ENCODE results near the gene GALNT17.
A peak's percentile ranks its signal among the peaks of the same experiment; 100 is the strongest.

The GALNT17 gene

DNA sequence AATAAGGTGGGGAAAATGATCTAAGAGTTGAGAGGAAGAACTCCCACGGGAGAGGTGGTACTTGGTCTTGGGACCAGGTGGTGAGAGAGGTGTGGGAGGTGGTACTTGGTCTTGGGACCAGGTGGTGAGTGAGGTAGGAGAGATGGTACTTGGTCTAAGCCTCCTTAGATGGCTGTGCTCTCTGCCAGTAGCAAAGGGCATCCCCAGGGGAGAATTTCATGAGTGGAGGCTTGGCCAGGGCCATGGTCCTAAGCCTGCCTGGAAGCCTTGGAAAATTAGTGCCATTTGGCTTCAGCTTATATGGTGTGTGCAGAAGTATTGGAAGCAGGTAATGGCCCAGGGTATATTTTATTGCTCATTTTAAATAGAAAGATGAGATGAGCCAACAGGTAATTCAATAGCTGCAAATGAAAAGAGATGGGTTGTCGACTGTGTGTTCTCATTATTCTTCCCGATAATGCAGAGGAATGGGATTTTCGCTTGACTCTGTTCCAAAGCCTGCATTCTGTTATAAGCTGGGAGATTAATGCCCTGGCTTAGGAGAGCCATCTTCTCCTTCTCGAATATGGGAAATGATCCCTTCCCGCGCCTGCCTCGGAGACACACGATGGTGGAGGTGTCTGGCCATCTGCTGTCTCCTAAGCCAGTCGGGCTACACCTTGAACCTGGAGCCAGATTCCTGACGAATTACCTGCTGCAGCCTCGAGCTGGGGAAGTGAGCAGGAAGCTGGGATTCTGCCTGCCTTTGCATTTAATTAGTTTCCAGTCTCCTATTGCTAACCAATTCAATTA is 287.8 kb downstream of the GALNT17 start:
- H3K9ac ChIP-seq = no peak overlapping the region
- no peaks in the 10 kb centered on the region for H3K9me3 ChIP-seq
- no peak for TF ChIP-seq Cebpa-rat (IDR thresholded peaks at IDR 0.05)
- peaks cover 1% of the 10 kb centered on the region for H3K4me1 ChIP-seq
- H4K20me1 ChIP-seq = no peaks in the 10 kb centered on the region
- H3K27me3 ChIP-seq = no peaks in the 10 kb centered on the region
- H3K4me2 ChIP-seq = no peak overlapping the region
- no peaks in the 10 kb centered on the region for H3K36me3 ChIP-seq
- no peak overlapping the region for H3K27ac ChIP-seq
- H3K4me3 ChIP-seq = no peak overlapping the region

- no peaks in the 10 kb centered on the region for H3K36me3 ChIP-seq
- no peaks in the 10 kb centered on the region for H3K27me3 ChIP-seq
- H3K9me3 ChIP-seq = no peaks in the 10 kb centered on the region
- H3K4me1 ChIP-seq = no peaks in the 10 kb centered on the region
- H4K20me1 ChIP-seq = no peaks in the 10 kb centered on the region
- TF ChIP-seq Cebpa-rat (IDR thresholded peaks at IDR 0.05) = no peak
- no peak overlapping the region for H3K4me2 ChIP-seq
- H3K4me3 ChIP-seq = no peak overlapping the region
- H3K27ac ChIP-seq = no peak overlapping the region
- H3K9ac ChIP-seq = no peak overlapping the region
Measured at GRCh38 chr7:71422104-71422503, 290.2 kb downstream of the GALNT17 start.

GRCh38 chr7:71424166-71425035 is 292.5 kb downstream of the GALNT17 start:
- Histone ChIP-seq H3K9me3 (no peaks in the 10 kb centered on the region), H3K36me3 (no peaks in the 10 kb centered on the region), H3K4me3 (no peak overlapping the region), H3K27ac (no peak overlapping the region), H3K4me1 (no peaks in the 10 kb centered on the region), H4K20me1 (no peaks in the 10 kb centered on the region), H3K4me2 (no peak overlapping the region), H3K27me3 (no peaks in the 10 kb centered on the region), H3K9ac (no peak overlapping the region)
- TF ChIP-seq Cebpa-rat (IDR thresholded peaks at IDR 0.05) = no peak

- no peak for TF ChIP-seq Cebpa-rat (IDR thresholded peaks at IDR 0.05)
- Histone ChIP-seq H4K20me1 (no peaks in the 10 kb centered on the region), H3K36me3 (no peaks in the 10 kb centered on the region), H3K9ac (no peak overlapping the region), H3K4me2 (no peak overlapping the region), H3K27ac (no peak overlapping the region), H3K27me3 (no peaks in the 10 kb centered on the region), H3K4me3 (no peak overlapping the region), H3K4me1 (no peaks in the 10 kb centered on the region), H3K9me3 (no peaks in the 10 kb centered on the region)
Measured at GRCh38 chr7:71429083-71429482, 297.1 kb downstream of the GALNT17 start.

DNA sequence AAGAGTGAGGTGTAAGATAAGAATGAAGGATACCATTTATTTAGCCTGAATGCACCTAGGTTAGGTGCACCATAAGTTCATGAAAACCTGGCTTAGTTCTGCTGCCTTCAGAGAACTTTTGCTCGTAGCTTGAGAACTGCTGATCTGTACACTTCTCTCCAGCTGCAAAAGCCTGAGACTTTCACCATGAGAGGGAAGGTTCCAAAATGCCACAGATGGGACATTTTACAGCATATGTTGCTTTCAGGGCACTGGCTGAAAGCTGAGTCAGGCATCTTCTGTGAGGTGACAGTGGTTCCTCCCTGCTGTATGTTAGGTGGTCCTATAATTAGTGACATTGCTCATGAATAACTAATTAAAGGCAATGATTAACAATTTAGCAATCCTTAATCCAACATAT is 298.3 kb downstream of the GALNT17 start:
- Histone ChIP-seq H3K9me3 (no peaks in the 10 kb centered on the region), H3K4me3 (no peak overlapping the region), H3K9ac (no peak overlapping the region), H3K27ac (no peak overlapping the region), H3K36me3 (no peaks in the 10 kb centered on the region), H3K27me3 (no peaks in the 10 kb centered on the region), H4K20me1 (no peaks in the 10 kb centered on the region), H3K4me1 (no peaks in the 10 kb centered on the region), H3K4me2 (no peak overlapping the region)
- TF ChIP-seq Cebpa-rat (IDR thresholded peaks at IDR 0.05) = no peak

- peaks cover 23% of the 10 kb centered on the region for H3K9me3 ChIP-seq
- no peak for TF ChIP-seq Cebpa-rat (IDR thresholded peaks at IDR 0.05)
- no peak overlapping the region for H3K27ac ChIP-seq
- no peaks in the 10 kb centered on the region for H4K20me1 ChIP-seq
- peaks cover 29% of the 10 kb centered on the region for H3K4me1 ChIP-seq
- no peak overlapping the region for H3K4me2 ChIP-seq
- H3K9ac ChIP-seq = no peak overlapping the region
- H3K36me3 ChIP-seq = no peaks in the 10 kb centered on the region
- no peak overlapping the region for H3K4me3 ChIP-seq
- H3K27me3 ChIP-seq = no peaks in the 10 kb centered on the region
Measured at GRCh38 chr7:71439321-71439720, 307.4 kb downstream of the GALNT17 start.

DNA sequence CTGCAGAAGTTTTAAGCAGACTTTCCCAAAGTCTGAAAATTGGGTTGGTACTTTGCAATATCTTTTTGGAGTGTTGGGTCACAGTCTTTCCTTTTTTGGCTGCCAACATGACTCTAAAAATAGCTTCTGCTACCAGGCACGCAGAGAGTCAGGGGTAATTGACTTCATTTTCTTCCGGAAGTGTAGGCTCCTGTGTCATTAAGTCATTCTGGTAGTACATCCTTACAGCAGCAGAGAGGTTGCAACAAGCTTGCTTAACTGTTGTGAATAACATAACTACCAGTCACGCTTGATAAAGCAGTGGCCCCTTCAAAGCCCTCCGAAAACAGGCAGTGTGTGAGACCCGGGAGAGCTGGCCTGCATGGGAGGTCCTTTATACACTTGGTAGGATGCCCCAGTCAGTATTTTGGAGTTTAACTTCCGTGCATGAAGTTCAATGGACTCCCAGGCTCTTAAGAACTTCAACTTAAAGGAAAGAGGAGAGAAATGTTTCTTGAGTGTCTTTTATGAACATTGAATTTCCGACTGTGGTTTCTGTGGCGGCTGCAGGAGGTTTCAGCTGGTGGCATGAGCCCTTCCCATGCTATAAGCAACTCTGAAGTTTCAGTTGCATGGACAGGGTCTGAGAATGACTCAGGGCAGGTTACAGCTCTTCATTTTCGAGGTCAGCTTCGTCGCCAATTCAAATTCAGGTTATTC is 310.7 kb downstream of the GALNT17 start:
- TF ChIP-seq Cebpa-rat (IDR thresholded peaks at IDR 0.05) = peak; percentile 70
- Histone ChIP-seq H3K4me1 (peaks cover 29% of the 10 kb centered on the region), H3K27me3 (no peaks in the 10 kb centered on the region), H3K36me3 (no peaks in the 10 kb centered on the region), H4K20me1 (no peaks in the 10 kb centered on the region), H3K9me3 (peaks cover 7% of the 10 kb centered on the region), H3K9ac (peak overlapping the region; percentile 58; the same call in 1 of the 2 replicates), H3K4me3 (peak overlapping the region; percentile 33; the same call in 1 of the 2 replicates), H3K27ac (peak overlapping the region; percentile 70), H3K4me2 (peak overlapping the region; percentile 87)

DNA sequence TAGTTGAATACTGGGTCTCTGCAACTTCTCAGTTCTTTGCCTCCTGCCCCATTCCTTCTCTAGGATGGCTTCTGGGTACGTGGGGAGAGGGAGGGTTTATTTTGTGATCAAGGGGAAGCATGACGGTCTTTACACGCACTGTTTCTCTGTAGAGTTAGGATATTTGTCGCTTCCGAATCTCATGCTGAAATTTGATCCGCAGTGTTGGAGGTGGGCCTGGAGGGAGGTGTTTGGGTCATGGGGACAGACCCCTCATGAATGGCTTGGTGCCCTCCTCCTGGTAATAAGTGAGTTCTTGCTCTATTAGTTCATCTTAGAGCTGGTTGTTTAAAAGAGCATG is 311.2 kb downstream of the GALNT17 start:
- no peaks in the 10 kb centered on the region for H4K20me1 ChIP-seq
- H3K4me1 ChIP-seq = peaks cover 29% of the 10 kb centered on the region
- peak overlapping the region; percentile 58; the same call in 1 of the 2 replicates for H3K9ac ChIP-seq
- H3K4me3 ChIP-seq = peak overlapping the region; percentile 33; the same call in 1 of the 2 replicates
- peaks cover 2% of the 10 kb centered on the region for H3K9me3 ChIP-seq
- H3K36me3 ChIP-seq = no peaks in the 10 kb centered on the region
- peak overlapping the region; percentile 87 for H3K4me2 ChIP-seq
- no peak for TF ChIP-seq Cebpa-rat (IDR thresholded peaks at IDR 0.05)
- peak overlapping the region; percentile 70 for H3K27ac ChIP-seq
- H3K27me3 ChIP-seq = no peaks in the 10 kb centered on the region

DNA sequence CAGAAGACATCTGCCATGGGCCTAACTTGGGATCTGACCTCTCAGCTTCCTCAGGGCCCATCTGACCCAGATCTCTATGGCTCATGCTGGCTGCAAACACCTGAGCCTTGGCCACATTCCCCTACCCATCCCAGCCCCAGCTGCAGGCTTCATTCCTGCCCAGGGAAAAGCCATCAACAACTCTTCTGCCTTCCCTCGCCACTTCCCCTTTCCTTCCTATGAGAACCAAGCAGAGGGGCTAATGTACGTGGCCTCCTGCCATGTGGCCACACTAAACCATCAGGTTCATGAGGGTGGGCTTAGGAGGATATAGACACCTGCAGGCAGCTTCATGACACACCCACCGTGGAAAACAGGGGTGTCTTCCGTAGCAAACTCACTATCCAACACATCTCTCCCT is 312.2 kb downstream of the GALNT17 start:
- Histone ChIP-seq H3K4me2 (peak overlapping the region; percentile 87), H3K9ac (no peak overlapping the region)

More for the DNA sequence above, 312.2 kb downstream of the GALNT17 start:
- Histone ChIP-seq H3K9me3 (no peaks in the 10 kb centered on the region; the same call in 1 of the 2 replicates), H3K4me1 (peaks cover 29% of the 10 kb centered on the region), H3K36me3 (no peaks in the 10 kb centered on the region), H3K27ac (0 out of 2 replicates have a peak overlapping the region, but pooled peaks have one; percentile 70), H3K4me3 (no peak overlapping the region), H3K27me3 (no peaks in the 10 kb centered on the region), H4K20me1 (no peaks in the 10 kb centered on the region)
- TF ChIP-seq Cebpa-rat (IDR thresholded peaks at IDR 0.05) = no peak
